Measurements from ENCODE around the gene PTPN3.

DNA sequence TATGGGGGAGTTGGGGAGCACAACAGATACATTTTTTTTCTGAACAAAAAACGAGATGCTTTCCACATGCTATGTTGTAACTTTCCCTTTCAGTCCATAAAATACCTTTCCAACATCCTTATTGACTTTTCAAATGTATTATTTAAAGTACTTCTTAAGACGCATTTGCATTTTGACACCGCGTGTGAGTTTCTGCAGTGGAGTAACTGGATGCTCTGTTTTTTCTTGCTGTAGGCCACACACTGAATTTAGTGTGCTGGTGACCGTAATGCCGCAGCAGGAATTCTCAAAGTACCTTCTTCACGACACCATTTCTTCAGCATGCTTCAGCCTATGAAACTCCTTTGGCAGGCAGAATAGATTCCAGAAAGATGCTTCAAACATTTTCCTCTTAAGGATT, 163.0 kb downstream of the PTPN3 start:
- TF ChIP-seq TAF1 (IDR thresholded peaks at IDR 0.05; ENCODE audit: borderline replicate concordance, insufficient read depth, low read length) (no peak), POLR2AphosphoS5 (IDR thresholded peaks at IDR 0.05; ENCODE audit: low read depth, low read length) (no peak), FOXP2 (optimal IDR thresholded peaks at IDR 0.05; ENCODE audit: borderline replicate concordance, extremely low read depth, extremely low read length, insufficient read depth) (no peak), SIN3A (IDR thresholded peaks at IDR 0.05; ENCODE audit: borderline replicate concordance, insufficient read depth, low read length) (no peak)
- TF ChIP-seq, protein P1, sequence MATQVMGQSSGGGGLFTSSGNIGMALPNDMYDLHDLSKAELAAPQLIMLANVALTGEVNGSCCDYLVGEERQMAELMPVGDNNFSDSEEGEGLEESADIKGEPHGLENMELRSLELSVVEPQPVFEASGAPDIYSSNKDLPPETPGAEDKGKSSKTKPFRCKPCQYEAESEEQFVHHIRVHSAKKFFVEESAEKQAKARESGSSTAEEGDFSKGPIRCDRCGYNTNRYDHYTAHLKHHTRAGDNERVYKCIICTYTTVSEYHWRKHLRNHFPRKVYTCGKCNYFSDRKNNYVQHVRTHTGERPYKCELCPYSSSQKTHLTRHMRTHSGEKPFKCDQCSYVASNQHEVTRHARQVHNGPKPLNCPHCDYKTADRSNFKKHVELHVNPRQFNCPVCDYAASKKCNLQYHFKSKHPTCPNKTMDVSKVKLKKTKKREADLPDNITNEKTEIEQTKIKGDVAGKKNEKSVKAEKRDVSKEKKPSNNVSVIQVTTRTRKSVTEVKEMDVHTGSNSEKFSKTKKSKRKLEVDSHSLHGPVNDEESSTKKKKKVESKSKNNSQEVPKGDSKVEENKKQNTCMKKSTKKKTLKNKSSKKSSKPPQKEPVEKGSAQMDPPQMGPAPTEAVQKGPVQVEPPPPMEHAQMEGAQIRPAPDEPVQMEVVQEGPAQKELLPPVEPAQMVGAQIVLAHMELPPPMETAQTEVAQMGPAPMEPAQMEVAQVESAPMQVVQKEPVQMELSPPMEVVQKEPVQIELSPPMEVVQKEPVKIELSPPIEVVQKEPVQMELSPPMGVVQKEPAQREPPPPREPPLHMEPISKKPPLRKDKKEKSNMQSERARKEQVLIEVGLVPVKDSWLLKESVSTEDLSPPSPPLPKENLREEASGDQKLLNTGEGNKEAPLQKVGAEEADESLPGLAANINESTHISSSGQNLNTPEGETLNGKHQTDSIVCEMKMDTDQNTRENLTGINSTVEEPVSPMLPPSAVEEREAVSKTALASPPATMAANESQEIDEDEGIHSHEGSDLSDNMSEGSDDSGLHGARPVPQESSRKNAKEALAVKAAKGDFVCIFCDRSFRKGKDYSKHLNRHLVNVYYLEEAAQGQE (IDR thresholded peaks at IDR 0.05; ENCODE audit: insufficient read depth in 1 of 2, low read depth in 2 of 2, low read length in 2 of 2): no peak
